HG03460 (cell line): ENCODE measurements around the gene RBBP8NL.

Source experiments
- ATAC-seq: cut with Tn5 transposase; IDR thresholded peaks from one replicate; pipeline ENCODE4 v1.9.1; 2021; ENCODE audit not compliant: unreplicated experiment

Gene RBBP8NL

DNA sequence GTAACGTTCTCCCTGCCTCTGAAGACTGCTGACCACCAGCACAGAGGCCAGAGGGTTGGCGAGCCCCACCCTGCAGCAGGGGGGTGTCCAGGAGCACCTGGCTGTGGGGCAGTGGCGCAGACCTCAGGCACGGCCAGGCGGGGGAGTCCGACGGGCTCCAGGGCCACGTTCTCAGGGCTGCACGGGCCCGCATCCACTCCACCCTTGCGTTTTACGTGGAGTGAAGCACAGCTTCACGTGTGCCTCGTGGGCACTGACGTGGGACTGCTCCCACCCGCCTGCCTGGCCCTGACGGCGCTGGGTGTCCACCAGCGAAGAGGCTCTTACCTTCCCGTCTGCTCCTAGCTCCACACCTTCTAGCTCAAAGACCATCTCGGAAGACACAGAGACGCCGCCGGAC is 33.5 kb downstream of the RBBP8NL start:
- ATAC-seq, result no peak

DNA sequence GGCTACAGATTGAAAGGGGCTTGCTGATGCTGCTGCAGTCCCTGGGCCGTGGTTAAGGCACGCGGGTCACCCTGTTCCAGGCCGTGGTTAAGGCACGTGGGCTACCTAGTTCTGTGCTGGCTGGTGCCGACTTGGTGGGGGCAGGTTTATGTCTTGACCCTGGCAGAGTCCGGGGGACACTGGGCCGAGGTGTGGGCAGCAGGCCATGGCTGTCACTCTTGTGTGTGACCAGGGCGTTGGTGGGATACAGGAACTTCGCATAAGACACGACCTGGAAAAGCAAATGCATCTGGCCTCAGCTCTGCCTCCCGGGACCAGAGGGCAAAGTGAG is 34.0 kb downstream of the RBBP8NL start:
- ATAC-seq, result no peak

DNA sequence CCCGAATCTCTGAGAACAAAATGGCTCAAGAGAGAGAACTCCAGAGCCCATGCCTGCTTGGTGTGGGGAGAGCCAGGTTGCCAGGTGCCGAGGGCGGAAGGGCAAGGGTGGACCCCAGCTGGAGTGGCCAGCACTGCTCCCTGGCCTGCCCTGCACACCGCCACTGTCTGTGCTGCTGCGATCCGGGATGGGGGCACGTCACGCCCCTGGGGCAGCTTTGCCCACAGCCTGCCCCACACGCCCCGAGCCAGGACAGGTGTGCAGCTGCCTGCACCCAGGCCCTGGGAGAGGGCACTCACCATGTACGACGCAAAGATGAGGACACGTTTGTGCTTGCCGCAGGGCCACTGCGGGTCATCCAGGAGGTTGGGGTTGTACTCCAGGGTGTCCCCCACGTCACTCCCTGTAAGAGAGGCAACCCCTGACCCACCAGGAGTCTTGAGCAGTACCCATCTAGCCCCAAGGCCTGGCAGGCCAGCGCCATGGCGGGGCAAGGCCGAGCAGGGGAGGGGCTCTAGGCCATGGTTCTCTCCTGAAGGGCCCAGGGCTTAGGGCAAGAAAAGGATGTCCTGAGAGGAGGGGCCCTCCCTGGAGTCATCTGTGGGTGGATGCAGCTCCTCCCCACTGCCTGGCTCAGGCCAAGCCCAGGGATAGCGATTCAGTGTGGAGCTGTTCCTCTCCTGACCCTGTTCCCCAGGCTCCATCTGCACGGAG is 34.6 kb downstream of the RBBP8NL start:
- no peak for ATAC-seq

DNA sequence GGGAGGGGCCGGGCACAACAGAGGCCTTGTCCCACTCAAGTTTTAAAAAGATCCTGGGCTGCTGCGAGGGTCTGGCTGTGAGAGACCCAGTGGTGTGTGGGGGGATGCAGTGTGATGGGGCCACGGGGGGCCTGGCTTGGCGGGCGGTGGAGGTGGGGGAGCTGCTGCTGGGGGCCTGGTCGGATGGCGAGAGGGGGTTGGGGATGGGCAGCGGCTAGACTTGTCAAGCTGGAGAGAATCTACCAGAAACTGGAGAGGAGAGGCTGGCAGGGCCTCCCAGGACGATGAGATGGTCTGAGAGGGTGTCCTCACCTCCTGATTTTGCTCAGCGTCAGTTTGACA is 35.3 kb downstream of the RBBP8NL start:
- ATAC-seq, result no peak

DNA sequence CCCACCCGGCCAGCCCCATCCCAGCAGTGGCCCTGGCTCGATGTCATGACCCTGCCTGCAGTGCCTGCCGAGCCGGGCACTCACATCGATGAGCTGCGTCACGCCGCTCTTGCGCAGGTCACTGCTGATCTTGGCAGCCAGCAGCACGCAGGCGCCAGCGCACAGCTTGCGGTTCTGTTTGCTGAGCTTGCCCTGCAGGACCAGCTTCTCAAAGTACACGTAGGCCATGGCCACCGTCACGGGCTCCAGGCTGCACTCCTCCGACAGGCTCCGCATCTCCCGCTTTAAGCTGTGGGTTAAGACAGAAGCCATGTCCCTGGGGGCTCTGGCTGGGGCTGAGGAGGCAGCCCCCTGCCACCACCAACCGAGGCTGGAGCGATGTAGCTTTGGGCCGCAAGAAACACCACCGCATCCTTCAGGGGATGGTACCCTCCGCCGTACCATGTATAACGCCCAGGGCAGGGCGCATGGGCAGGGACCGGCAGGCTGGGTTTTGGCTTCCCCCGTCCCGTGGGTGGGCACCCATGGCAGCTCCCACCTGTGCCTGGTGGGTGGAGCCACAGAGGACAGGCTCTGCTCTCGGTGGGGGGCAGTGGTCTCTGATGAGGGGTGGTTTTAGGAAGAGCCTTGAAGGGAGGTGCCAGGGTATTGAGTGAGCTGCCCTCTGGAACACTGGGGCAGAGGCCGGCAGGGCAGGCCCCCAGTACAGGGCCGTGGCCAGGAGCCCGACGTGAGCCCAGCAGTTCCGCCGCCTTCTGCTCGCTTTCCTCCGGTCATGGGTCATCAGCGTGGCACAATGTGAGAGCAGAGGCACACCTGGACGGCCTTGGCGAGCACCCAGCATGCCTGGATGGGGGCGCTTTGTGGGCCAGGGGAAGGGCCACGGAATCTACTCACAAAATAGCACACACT is 35.9 kb downstream of the RBBP8NL start:
- ATAC-seq, result no peak

DNA sequence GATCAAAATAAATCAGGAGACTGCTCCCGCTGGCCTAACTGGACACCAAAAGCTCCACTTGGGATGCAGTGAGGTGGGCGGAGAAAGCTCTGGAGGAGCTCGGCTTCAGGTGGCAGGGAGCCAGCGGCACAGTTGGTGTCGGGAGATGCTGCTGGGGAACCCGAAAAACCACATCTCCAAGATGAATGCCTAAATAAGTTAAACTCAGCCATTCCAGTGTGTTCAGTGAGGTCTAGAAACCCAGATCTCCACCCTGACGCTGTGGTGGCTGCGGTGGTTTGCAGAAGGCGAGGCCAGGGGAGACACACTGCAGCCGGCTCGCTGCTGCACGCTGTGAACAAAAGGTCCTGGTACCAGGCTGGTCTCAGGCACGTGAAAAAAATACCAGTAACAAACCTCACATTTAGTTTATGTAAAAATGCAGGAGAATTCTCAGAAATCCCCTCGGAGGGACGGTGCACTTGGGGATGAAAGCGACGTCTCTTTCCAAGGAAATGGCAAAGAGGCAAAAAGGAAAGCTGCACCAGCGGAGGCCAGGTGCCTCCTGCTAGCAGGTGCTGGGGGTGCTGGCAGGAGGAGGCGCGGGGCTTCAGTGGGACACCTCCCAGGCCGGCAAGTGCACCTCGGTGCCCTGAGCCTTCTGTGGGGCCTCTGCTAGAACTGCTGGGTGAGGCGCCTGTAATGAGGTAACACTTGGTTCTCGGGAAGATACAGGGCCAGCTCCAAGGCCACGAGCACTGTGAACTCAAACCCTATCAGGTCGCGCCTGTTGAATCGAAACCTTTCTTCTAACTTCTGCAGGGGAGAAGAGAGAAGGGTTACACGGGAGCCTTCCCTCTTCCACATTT is 36.8 kb downstream of the RBBP8NL start:
- ATAC-seq, result no peak

DNA sequence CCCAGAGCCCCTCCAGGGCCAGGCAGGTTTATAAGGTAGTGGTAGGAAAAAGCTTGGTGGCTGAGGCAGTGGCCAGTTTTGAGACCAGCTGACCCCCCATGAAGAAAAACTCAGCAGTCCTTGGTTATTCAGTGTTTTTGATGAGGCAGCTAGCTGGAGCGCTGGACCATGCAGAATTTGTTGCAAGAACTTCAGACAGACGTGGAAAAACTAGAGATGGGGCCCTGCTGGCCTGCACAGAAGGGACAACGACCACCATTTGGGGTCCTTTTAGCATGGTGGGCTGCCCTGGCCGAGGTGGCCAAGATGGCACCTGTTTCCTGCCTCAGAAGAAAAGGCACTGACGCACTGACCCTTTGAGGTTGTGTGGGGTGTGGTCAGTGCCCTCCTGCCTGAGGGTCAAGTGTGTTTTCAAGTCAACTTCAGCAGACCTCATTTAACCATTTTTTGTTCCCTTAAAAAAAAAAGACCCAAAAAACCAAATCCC is 37.7 kb downstream of the RBBP8NL start:
- ATAC-seq, result no peak

DNA sequence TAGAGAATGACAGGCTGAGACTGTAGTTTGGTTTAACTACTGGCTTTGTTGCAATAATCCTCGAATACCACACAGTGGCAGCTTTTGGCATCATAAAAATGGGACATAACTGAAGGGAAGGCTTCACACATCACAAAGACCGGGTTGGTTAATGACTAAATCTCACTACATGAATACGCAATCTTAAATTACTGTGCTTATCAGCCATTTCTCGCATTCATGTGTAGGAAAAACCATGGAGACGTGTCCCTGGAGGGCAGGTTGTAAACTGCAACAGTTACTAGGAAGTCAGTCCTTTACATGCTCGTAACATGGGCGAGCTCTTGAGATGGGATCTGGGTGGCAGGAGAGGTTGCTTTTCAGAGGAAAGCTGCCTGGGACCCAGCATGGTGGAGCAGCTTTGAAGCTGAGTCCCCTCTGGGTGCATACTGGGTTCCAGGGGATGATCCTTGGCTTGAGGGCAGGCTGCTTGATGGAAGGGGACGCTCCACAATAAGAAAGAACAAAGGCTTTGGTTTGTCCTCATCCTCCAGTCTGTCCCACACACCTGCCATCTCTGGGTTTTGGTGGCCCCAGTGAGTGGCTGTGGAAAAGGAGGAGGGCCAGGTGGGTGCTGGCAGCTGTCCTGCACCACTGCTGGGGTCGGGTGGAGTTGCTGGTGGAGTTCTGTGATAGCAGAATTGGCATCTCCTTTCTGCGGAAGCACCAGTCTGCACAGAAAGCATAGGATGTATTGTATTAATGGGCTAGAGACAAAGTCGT is 38.3 kb downstream of the RBBP8NL start:
- ATAC-seq, result no peak

DNA sequence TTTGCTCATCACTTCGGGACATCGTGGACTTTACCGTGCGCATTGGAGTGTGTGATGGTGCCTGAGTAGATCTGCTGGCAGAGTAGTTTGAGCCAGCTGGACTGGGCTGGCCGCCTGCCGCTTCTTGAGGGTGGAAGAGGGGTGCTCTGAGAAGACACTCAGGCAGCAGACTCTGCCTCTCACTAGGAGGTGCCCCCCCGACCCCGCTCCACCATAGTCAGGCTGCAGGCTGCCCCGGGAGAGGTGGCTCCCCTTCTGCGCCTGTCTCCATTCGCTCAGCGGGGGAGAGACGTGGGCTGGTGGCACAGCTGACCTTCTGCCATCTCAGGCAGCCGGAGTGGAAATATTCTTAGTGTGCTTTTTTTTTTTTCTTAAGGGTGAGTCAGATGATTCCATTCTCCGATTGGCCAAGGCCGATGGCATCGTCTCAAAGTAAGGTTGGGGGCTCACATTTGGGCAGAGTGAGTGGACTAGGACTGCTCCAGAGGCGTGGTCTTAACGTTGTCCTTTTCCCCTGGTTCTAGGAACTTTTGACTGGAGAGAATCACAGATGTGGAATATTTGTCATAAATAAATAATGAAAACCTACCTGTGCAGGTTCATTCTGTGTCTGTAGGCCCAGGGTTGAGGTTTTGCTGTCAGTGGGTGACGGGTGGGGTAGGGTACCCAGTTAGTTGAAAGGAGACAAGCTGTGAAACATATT is 39.3 kb downstream of the RBBP8NL start:
- no peak for ATAC-seq

DNA sequence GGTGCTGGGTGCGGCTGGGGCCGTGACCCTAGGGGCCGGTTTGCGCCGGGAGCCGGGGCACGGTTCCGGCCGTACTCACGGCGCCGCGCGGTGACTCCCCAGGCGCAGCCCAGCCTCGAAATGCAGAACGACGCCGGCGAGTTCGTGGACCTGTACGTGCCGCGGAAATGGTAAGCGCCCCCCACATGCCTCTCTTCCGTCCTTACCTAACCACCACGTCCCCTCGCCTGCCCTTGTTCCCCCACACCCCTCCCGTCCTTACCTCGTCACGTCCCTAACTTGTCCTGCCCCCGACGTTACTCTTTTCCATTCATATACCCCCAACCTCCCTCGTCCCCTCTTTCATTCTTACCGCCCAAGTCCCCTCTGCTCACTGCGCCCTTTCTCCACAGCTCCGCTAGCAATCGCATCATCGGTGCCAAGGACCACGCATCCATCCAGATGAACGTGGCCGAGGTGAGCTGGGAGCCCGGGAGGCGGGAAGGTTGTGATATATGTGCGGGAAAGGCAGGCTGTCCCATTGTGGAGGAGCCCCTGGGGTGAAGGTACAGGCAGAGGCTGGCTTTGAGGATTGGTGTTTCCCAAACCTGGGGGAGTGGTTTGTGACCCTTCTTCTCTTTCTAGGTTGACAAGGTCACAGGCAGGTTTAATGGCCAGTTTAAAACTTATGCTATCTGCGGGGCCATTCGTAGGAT is 40.0 kb downstream of the RBBP8NL start:
- ATAC-seq, result no peak

DNA sequence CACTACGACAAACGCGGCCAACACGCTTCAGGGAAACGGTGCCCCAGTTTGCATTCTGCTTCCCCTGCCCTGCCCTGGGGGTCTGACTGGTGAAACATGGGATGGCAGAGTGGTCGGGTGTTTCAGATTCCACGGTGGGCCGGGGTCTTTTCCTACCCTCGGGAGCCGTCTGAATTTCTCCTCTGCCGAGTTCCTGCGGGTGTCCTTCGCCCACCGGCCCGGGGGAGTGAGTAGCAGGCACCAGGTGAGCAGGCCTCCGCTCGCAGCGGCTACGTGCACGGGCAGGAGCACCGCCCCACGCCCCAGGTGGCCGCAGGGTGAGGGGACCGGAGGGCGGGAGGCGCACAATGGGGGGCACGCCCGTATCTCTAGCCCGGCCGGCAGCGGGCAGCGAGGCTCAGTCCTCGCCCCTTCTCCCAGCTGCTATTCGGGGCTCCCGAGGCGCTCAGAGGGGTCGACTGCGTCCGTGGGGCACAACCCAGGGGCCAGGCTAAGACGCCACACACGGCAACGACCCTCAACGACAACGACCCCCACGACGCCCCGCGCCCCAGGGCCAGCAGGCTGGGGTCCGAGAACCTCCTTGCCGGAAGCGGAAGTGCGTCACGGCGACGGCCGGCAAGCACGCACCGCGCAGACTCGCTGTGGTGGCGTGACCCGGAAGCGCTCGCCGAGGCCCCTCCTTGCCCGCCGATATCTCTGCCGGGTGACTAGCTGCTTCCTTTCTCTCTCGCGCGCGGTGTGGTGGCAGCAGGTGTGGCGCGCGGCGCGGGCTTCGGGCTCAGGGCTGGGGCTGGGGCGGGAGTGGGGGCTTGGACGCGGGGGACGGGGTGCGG is 40.7 kb downstream of the RBBP8NL start, which contains the start of gene RPS21:
TSS of gene RPS21 (plus strand) at position 721 of the 836 bp plus-strand sequence. CDS start 236 bp downstream, outside the sequence.
- peak; percentile 83 for ATAC-seq

DNA sequence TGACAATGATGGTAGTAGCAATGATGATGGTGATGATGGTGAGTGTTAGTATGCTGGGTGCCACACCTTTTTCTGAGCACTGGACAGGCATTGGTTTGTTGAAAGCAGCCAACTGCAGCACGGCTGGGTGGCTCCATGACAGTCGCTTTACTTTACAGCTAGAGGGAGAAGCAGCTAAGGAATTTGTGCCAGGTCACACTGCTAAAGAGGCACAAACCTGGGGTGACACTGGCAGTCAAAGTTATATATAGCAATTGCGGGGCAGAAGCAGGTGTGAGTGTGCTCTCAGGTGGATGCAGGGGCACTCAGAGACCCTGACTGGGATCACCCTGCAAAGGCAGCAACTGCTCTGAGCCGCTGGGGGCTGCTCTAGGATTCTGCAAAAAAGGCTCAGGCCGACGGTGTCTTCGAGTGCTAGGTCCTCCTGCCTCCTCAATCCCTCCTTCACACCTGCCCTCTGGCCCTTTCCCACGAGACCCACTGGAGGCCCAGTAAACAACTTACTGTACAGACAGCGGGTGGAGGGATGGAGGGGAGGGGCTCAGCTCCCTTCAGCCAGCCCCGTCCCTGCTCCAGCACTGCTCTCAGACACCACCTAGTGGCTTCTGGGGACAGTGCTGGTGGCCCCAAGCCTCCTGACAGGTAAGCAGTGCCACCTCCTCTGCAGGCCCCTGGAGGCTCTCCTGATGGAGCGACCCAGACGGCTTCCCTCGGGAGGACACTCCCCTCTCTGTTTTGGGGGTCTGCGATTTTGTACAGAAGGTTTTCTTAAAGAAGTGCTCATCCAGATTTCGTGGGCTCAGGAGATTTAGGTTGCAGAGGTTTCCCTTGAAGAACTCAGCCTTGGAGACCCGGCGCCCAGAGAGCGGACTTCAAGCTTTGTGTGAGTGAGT is 44.8 kb downstream of the RBBP8NL start:
- no peak for ATAC-seq

DNA sequence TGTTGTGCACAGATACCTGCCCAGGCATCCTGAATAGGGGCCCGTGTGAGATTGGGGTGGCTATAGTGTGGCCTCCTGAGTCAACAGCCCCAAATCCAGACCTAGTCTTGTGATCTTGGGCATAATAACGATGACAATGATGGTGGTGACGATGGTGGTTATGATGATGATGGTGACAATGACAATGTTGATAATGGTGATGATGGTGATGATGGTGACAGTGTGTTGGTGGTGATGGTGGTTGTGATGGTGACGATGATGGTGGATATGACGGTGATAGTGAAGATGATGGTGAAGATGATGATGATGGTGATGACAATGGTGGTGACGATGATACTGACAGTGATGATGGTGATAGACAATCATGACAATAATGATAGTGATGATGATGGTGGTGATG is 45.5 kb downstream of the RBBP8NL start:
- no peak for ATAC-seq

DNA sequence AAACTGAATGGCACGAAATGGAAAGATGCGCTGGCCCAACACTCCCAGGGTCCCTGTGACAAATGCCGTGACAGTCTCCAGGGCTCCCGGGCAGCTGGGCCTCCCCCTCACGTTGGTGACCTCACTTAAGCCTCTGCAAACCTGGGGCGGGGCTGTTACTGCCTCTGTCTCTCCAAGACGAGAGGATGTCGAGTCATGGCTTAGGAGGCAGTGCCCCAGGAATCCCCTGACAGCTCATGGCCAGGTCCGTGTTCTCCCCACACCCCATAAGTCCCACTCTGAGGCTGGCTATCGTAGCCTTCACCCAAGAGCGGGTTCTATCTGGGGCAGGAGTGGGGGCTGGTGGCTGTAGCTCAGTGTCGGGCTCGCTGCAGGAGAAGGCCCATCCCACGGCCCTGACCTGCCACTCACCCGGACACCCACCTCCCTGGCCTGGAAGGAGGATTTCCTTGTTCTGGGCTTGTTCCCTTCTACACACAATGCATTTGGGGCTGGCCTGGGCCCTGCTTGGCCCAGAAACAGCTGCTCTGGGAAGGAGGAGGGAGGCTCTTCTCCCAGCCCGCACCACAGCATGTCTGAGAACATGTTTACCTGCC is 46.0 kb downstream of the RBBP8NL start:
- no peak for ATAC-seq

DNA sequence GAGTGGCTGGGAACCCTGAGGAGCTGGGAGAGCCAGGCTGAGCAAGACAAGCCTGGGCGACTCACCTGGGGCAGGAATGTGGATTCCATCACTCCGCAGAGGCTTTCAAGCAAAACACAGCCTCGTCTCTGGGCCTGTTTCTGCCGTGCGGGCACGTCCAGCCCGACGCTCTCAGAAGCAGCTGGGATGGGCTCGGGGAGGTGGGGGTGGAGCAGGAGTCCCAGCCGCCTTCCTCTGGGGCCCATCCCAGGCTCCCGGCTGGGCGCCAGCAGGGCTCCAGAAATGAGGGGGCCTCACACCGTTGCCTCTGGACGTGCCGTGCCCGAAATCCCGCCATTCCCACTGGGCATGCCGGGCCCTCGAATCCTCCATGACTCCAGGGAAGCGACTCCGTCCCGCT is 49.1 kb downstream of the RBBP8NL start:
- no peak for ATAC-seq

DNA sequence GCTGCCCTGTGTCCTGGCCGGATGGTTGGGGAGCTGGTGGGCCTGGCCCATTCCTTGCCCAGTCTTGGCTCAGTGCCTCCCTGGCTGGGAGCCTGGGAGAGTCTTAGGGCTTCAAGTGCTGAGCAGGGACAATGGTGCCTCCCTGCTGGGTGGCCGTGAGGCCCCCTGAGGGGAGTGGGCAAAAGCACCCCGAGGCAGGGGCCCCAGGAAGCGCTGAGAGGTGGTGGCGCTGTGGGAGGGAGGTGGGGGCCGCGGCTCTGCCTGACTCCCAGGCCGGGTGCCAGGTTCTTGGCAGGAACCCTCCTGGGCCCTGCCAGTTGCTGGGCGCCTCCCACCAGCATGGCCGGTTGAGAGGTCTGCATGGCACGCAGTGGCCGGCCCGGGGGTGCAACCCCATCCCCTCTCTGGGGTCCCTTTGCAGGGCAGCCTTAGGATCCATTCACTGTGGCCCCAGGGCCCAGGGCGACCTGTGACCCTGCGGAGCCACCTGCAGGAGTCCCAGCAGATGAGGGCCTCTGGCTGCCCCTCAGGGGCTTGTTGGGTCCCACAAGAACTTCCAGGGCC is 49.6 kb downstream of the RBBP8NL start:
- ATAC-seq, result no peak

DNA sequence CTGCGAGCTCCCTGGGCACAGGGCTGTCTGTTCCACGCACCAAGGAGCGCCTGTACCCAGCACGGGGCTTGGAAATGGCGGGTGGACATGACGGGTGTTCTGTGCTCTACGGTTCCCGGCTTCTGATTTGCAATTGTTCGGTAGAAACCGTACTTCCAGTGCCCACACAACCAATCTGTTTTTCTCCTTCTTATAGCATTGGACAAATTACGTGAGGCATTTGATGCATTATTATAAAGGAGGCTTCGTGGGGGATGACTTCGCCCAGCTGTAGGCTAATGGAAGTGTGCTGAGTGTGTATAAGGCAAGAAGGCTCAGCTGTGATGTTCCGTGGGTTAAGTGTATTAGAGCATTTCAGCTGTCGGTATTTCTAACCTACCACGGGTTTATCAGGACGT is 50.3 kb downstream of the RBBP8NL start:
- no peak for ATAC-seq
